DMS153 treated with DMSO at 0.1 percent for 48 hours (cell line): ENCODE data around the gene CD164L2.
"Not testable (repeated sequence)": the region's sequence is repeated elsewhere in the genome, so short reads cannot be mapped to it uniquely, and the experiment has no call there.

ENCODE experiments used
- DNase-seq: peaks from one replicate; lab custom pipeline; 2025; ENCODE audit not compliant: unreplicated experiment; lab: John Stamatoyannopoulos, UW

Gene CD164L2

GRCh38 chr1:27405598-27406361 lies 22.6 kb upstream of the CD164L2 start:
- DNase-seq: not testable (repeated sequence)

- no peak for DNase-seq
Measured at GRCh38 chr1:27405074-27405473, 21.9 kb upstream of the CD164L2 start.

DNA sequence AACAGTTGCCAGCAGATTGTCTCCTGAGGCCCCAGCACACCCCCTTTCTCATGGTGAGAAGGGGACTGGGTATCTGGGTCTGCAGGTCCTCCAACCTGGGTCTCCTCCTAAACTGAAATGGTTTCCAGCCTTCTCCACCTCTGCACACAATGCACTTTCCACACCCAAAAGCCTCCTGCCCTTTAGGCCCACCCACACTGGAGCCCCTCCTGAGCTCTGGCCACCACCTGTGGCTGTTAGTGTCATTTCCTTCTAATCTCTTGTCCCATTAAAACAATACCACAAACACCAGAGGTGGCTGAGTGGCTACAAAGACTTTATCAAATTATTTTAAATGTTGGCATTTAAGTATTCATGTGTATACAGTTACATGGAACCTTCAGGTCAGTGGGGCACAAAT lies 20.8 kb upstream of the CD164L2 start:
- no peak for DNase-seq

GRCh38 chr1:27403065-27403726 lies 20.1 kb upstream of the CD164L2 start:
- no peak for DNase-seq

DNA sequence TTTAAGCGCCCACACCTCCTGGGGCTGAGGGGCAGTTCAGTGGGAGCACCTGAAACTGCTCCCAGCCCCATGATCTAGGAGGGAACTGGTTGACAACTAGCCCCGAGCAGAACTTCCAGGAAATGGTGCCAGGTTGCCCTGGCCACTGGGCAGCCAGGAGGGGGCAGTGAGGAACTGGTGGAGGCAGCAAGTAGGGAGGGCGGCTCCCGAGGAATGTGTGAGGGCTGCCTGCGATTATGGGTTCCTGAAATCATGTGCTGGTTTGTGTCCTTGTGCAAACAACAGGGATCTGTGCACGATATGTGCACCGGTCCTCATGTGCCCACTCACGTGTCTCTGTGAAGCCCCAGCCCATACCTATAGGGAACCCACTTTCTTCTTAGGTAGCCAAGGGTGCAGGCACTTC lies 19.2 kb upstream of the CD164L2 start:
- DNase-seq: peak; percentile 18

GRCh38 chr1:27400963-27401341 lies 17.8 kb upstream of the CD164L2 start:
- DNase-seq: no peak

GRCh38 chr1:27400082-27400962 lies 17.2 kb upstream of the CD164L2 start:
- no peak for DNase-seq

DNA sequence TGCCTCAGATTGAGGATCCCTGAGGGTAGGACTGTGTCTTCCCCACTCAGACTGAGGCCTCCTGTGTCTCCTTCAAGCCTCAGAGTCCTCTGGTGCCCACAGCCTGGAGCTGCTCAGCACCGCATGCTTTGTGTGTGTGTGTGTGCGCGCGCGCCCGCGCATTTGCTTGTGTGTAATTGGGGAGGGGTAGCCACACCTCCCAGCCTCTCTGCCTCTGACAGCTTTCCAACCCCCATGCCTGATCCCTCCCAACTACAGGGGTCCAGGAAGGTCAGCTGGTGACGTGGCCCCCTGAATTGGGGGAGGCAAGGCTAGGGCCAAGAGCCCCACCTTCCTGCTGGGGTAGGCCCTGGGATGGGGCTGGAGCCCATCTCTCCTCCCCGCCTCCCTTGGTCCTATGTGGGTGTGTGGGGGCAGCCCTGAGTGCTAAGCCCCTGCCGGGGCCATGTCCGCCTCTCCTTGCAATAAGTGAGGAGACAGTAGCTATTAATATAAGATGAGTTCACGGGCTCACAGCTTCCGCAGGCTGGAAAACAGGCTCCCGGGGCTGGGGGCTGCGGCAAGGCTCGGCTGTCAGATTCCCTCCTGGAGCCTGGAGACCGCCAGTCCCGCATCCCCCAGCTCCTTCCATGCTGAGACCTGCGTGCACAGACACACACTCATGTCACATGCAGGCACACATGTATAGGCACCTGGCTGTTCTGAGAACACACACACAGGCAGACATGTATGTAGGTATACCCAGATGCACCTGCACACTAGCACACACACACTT lies 16.3 kb upstream of the CD164L2 start:
- no peak for DNase-seq

DNA sequence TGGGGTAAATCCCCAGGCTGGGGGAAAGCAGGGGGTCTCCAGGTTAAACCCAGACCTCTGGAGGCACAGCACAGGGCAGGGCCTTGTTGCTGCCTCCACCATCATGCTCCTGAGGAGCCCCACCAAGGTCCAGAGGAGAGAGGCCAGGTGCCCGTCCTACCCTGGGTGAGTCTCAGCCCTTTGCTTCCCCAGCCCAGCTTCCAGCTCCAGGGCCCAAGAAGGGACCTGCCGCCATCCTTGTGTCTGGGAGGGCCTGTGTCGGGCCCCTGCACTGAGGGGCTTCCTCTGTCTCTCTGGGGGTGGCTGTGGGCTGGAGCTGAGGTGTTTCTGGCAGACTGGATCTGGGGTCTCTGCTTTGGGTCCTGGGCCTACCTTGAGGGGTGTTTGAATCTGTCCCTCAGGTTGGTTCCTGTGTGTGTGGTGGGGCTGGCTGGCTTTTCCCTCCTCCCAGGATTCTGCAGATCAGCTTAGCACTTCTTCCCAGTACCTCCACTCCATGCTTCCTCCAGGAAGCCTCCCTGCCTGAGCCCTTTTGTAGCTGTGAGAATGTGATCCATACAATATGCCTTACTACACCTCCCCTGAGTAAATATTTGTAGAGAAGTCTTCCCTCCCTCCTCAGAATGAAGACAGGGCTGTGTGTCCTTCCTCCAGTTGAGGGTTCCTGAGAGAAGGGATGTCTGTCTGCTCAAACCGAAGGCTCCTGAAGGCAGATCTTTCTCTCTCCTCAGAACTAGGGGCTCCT lies 15.4 kb upstream of the CD164L2 start:
- DNase-seq: no peak

DNA sequence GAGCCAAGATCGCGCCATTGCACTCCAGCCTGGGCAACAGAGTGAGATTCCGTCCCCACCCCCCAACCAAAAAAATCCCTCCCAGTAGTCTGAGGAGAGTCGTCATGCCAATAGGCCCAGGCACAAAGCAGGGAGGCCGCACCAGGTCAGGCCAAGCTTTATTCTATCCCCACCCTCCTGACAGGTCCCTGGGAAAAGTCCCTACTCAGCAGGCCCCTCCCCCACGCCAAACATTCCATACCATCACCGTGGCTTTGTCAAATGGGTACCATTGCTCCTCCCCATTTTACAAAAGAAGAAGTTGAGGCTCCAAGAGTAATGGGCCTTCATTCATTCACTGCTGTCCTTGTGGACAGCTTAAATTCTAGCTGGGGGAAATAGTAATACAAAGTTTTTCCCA lies 14.6 kb upstream of the CD164L2 start:
- DNase-seq: no peak

DNA sequence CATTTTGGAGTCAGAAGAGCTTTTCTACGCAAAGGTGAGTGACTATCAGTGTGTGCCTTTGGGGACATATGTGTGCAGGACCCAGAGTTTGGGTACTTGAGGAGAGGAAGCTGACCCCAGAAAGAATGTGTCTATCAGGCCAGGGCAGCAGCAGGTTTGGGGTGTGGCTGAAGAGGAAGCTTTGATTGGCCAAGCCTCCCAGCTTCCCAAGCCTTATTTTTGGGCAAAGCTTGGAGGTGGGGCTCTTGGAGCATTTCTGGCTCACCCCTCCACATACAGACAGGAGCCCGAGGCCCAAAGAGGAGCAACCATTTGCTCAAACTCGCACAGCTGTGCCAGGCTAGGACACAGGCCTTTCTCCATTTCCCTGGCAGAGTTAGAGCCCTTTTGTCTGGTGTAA lies 14.0 kb upstream of the CD164L2 start:
- no peak for DNase-seq

- peak; percentile 72 for DNase-seq
Measured at GRCh38 chr1:27395441-27396195, 12.5 kb upstream of the CD164L2 start.

DNA sequence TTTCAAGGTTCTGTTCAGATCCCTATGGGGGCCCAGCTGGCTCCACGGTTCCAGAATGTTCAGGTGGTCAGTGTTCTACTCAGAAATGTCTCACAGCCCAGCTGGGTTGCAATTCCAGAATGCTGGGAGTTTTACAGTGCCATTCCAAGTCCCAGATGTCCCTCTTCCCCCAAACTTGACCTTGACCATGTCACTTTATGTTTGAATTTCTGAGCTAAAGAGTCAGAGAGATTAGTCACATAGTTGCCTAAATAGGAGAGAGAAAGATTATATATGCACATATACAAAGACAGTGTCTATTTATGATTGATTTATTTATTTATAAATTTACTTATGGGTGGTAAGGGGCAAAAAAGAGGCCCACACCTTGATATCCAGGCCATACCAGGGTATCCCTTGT lies 11.8 kb upstream of the CD164L2 start:
- DNase-seq: no peak

- no peak for DNase-seq
Measured at GRCh38 chr1:27394282-27394658, 11.1 kb upstream of the CD164L2 start.

GRCh38 chr1:27393641-27394281 lies 10.6 kb upstream of the CD164L2 start:
- DNase-seq: no peak

- DNase-seq: no peak
Measured at GRCh38 chr1:27392778-27393635, 9.9 kb upstream of the CD164L2 start.

- peak; percentile 95 for DNase-seq
Measured at GRCh38 chr1:27392096-27392777, 9.1 kb upstream of the CD164L2 start, which contains the start of gene GPR3. TSS of gene GPR3 (plus strand) at chr1:27392622. CDS start at chr1:27393799, 1,177 bp downstream.
